ENCODE results near the gene TRIL.

Gene TRIL, protein sequence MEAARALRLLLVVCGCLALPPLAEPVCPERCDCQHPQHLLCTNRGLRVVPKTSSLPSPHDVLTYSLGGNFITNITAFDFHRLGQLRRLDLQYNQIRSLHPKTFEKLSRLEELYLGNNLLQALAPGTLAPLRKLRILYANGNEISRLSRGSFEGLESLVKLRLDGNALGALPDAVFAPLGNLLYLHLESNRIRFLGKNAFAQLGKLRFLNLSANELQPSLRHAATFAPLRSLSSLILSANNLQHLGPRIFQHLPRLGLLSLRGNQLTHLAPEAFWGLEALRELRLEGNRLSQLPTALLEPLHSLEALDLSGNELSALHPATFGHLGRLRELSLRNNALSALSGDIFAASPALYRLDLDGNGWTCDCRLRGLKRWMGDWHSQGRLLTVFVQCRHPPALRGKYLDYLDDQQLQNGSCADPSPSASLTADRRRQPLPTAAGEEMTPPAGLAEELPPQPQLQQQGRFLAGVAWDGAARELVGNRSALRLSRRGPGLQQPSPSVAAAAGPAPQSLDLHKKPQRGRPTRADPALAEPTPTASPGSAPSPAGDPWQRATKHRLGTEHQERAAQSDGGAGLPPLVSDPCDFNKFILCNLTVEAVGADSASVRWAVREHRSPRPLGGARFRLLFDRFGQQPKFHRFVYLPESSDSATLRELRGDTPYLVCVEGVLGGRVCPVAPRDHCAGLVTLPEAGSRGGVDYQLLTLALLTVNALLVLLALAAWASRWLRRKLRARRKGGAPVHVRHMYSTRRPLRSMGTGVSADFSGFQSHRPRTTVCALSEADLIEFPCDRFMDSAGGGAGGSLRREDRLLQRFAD

DNA sequence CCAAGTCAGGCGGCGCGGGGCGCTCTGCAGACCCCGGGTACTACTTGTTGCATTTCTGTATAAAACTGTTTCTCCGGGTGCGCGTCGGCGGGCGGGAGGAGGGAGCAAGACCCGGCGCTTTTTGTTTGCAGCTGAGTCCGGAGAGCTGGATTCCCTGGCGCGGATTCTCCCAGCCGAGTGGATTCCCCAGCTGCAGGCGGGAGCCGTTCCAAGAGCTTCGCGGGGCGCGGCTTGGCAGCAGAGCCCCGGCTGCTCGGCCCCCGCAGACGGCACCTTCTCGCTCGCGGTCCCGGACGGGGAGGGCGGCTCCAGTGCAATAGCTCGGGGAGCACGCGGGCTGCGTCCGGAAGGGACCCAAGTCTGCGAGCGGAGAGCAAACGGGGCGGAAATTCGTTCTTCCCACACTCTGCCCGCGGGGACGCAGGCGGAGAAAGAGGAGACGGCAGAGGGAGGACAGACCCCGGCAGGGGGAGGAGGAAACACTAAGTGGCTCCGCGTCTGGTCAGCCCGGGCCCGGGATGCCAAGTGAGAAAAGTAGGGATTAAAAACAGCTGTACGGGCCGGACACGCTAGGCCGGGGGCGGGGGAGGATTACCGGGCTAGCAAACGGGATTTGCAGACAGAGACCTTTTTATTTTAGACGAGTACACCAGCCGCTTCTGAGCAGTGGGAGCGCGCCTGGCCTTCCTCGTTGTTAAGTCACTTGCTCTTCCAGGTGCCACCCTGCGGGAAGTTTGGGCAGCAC, at the start of gene TRIL:
TSS of gene TRIL (minus strand) at position 96 of the 745 bp plus-strand sequence. CDS start 284 bp downstream, outside the sequence.
- no peak for DNase-seq

DNA sequence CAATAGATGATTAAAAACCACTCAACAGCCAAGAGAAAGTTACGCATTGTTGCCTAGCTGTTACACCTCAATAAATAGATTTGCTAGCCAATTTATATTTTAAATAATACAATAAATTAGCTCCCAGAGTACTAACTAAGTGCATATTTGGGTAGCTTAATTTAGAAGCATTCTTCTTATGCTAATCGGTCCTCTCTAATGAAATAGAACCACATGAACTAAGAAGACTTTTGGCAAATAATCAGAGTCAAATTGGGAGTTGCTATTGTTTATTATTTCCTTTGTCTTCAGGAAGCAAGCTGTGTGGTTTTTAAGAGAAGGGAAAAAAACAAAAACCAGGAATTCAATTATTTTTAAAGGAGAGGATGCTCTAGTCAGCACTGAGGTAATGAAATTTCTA, 49.0 kb upstream of the TRIL start:
- no peak for DNase-seq

DNA sequence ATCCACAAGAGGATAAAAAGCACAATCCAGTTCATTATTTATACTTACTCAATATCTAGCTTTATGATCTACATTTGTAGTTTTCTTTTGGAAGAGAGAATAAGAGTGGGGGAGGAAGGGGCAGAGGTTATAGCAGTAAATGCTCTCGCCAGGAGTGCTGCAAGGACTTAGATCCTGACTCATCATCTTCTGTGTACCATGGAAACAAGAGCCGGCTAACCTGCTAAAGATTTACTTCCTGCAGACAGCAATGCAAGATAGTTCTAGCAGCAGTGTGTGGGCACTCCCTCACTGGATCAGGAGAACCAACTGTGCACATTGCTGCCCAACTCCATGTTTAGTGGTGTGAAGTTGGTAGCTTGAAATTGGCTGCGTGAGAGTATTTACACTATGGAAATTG, 47.7 kb upstream of the TRIL start:
- DNase-seq = no peak

DNA sequence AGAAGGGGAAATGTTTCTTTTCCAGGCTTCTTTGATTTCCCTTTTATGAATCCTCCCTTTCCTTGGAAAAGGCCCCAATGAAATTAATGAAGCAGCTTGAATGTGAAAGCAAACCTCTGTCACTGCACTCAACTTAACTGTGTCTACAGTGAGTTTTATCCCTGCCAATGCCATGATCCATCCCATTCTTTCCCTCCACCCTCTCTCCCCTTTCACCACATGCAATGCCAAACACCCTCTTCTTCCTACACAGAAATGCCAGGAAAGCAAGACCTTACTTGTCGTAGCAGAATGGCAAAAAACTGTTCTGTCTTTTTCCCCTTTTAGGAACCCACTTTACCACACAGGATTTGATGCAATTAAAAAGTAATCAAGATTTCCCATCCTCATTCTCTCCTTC, 47.3 kb upstream of the TRIL start:
- no peak for DNase-seq

DNA sequence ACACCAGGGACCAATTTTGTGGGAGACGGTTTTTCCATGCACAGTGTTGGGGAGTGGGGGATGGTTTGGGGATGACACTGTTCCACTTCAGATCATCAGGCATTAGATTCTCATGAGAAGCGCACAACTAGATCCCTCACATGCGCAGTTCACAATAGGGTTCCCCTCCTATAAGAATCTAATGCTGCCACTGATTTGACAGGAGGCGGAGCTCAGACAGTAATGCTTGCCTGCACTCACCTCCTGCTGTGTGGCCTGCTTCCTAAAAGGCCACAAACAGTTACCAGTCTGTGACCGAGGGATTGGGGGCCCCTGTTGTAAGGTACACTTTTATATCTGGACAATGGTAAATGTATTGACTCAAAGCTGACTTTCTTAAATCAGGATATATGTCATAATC, 45.6 kb upstream of the TRIL start:
- DNase-seq = no peak

DNA sequence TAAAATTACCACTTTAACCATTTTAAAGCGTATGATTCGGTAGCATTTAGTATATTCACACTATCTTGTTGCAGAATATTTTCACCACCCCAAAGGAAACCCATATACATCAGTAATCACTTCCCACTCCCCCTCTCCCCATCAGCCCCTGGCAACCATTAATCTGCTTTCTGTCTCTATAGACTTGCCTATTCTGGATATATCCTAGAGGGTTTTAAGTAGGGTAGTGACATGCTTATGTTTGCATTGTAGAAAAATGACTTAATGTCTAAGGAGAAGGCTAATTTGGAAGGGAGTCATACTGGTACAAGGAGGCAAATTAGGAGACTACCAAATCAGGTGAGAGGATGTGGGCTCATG, 42.6 kb upstream of the TRIL start:
- DNase-seq = no peak

DNA sequence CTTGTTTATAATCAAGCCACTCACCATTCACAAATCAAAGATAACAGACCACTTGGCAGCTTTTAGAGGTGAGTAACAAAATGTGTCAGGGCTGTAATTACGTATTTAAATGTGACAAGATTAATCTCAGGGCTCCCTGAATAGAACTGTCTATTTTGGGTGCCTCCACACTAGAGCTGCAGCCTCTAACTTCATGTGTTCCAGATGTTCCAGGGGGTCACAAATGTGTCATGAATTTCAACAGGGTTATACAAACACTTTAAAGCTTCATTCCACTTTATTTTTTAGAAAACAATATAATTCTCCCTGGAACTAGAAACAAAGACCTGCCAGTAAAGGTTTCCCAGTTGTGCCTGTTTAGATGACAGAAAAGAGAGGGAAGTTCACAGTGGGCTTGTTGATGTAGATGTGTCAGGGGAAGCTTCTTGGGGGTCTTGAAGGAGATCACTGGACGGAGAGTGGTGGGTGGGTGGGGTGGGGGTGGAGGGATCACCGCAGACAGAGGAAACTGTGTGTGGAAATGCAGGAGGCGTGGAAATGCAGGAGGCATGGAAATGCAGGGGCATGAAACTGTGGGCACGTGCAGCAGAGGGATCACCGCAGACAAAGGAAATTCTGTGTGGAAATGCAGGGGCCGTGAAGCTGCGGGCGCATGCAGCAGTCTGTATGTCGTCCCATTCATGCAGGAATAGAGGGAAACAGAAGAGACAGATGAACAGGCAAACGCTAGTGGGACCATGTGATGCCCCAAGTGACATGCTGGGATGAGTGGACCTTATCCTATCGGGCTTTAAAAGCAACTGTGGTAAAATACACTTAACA, 42.0 kb upstream of the TRIL start:
- DNase-seq = no peak

DNA sequence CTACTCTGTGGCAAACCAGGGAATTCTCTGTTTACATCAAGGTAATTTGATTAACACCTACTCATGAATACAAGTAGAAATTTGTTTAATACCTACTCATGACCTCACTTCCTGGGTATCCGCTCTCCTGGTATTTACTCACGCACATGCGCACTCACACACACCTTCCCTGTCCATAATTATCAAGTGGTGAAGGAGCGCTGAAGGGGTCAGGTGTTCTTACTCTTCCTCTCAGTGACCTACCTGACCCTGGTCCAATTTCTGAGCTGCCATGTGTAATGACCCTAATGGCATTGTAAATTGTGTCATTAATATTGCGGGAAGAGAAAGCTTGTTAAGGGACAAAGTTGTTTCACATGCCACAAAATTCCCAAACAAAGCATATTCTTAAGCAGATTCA, 41.3 kb upstream of the TRIL start:
- no peak for DNase-seq

DNA sequence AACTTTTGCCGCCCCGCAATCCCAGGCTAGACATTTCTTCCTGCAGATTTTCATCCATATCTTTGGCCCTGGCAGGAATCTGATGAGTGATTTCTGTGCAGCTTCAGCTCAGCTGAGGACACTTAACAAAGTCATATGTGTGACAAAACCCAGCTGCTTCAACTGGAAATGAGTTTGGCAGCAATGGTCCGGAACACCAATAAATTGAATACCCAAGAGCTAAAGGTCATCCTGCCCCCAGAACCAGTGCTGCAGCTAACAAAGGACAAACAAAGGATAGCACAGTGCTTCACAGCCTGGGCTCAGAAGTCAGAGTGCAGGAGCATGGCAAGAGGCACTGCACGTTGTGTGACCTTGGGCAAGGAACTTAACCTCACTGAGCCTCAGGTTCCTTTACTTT, 40.0 kb upstream of the TRIL start:
- no peak for DNase-seq

DNA sequence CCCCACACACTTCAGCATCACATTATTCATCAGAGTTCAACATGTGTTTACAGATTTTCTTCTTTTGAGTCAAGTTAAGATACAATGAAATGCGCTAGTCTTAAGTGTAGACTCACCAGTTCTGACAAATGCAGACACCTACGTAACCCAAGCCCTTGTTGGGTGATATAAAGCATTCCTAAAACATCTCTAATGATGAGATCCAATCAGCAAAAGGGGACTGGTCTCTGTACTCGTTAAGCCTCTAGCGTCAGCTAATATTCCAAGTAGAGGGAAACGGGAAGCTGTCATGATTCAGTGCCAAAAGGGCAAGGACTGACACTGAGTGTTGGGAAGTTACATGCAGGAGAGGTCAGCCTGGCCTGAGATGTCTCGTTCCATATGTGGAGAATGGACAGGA, 38.7 kb upstream of the TRIL start:
- DNase-seq = no peak

DNA sequence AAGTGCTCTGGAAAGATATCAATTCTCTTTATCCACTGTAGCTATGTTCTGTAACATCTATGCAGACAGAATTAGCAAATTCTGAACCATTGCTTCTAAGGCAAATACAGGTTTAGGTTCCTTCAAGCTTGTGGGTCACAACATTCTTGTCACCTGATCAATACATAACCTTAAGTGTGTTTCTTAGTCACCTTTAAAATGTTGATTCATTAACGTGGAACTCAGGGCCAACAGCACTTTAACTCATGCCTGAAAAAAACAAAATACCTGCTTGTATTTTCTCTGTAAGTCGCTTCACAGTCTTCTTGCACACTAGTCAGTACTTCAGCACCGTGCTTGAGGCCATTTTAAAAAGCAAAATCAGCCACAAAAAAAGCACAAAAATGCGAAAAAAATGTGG, 35.2 kb upstream of the TRIL start:
- no peak for DNase-seq

DNA sequence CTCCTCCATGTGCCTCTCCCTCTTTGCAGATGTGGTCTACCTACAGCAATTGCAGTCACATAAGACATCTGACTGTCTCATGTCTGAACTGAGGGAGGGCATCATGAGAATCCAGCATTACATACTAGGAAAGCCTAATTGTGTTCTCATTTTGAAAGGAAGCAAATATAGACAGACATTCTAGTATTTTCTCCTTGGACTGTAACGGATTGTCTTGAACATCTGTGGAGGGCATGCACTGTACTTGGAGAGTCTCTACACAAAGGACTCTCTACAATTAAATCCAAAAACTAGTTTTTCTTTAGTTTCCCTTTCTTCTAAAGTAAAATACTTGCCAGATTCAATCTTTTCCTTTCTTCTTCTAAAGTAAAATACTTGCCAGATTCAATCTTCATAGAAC, 34.7 kb upstream of the TRIL start:
- no peak for DNase-seq

DNA sequence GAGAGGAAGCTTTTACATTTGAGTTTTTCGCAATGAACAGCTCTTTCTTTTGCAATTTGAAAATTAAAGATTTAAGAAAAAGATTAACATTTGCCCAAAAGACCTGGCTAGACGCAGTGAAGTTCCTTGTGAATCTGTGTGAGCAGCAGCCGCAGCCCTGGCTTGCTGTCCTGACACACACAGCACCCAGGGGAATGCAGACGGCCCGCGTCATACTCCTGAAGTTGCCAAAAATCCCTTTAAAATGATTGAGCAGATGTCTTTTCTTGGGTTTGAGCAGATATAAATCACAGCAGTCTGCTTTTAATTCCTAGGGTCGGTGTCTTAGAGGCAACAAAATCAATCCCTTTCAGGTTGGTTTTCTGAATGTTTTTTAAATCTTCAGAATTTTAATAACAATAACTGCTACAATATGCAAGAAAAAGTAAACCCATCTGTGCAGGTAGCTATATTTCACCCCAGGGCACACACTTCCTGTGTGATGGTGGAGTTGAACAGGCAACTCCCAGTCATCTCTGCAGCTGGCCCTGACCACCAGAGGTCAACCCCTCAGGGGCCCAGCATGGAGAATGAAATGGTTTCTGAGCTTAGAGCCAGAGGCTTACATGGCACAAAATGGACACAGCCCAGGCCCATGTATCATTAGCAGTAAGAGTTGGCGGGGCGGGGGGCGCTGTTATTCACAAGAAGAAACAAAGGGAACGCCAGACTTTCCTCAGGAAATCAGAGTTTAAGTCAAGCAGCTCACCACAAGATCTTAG, 32.2 kb upstream of the TRIL start:
- no peak for DNase-seq

DNA sequence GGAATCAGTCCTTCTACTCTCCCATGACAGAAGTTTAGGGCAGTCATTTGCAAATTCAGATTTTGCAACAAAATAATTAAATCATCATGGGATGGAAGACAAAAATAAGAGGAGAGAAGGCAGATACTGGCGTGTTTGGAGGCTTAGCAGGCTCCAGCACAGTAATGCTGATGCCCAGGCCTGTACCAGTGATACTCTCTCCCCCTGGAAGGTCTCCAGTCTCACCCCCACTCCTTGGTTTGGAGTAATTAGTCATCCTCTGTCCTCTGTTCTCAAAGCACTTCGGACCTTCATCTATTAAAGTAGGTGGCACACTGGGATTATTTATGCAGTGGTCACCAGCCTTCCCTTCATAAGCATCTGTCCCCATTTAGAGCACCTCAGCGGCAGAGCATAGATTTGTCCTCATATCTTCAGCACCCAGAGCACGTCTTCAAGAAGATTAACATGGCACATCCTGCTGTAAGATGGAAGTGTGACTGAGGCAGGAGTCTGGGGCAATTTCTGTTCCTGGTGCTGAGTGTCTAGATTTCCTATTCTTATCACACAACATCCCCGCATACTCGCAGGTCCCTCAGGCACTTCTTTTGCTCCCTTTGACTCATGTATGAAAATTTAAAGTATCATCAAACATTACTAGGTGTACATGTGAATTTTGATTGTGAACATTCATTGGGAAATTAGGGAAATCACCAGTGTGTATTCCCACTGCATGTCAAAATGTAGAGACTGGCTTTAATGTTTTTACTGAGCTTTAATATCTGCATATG, 31.3 kb upstream of the TRIL start:
- DNase-seq = no peak

DNA sequence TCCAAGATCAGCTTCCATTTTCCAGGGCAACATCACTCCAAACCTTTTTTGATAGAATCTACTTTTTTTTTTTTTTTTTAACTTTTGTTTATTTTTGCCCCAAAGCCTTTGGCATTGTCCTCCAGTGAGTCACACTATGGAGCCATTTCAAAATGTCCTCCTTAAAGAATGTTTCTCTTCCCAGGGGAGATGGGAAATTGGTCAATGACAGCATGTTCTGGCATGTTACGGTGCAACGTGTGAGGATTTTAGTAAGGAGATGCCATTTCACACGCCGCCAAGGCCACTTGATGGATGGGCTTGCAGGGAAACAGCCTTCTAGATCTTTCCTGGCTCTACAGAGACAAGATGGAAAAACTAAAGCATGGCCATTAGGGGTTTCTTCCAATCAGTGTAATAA, 30.7 kb upstream of the TRIL start:
- no peak for DNase-seq

DNA sequence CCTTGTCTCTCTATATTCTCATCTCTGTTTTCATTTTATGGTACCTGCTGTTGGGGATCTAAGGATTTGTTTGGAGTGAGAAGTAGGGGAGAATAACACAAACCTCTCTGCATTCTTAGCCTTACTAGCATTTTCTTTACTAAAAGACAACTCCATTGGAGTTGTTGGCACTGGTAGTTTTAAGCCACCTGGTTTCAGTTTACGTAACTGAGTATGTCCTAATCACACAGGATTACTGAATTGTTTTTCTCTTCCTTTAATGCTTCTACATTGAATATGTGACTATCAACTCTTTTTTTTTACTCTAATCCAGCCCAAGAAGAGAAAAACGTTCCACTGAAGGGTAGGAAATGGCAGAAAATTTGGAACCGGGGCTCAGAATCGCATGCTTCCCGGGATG, 30.0 kb upstream of the TRIL start:
- no peak for DNase-seq

DNA sequence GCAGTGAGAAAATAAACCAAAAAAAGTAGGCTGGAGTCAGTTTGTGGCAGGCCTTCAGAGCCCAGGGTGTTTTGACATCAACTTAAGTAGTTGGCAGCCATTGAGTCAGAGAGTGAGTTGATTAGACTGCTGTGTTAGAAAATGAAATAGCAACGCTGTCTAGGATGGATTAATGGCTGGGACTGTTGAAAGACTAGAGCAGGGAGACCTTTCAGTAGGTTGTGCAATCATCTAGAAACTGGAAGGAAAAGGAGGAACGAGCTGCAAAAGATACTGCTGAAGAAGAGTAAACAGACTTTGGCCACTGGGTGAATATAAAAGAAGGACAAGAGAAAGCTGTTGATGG, 28.6 kb upstream of the TRIL start:
- DNase-seq = no peak

DNA sequence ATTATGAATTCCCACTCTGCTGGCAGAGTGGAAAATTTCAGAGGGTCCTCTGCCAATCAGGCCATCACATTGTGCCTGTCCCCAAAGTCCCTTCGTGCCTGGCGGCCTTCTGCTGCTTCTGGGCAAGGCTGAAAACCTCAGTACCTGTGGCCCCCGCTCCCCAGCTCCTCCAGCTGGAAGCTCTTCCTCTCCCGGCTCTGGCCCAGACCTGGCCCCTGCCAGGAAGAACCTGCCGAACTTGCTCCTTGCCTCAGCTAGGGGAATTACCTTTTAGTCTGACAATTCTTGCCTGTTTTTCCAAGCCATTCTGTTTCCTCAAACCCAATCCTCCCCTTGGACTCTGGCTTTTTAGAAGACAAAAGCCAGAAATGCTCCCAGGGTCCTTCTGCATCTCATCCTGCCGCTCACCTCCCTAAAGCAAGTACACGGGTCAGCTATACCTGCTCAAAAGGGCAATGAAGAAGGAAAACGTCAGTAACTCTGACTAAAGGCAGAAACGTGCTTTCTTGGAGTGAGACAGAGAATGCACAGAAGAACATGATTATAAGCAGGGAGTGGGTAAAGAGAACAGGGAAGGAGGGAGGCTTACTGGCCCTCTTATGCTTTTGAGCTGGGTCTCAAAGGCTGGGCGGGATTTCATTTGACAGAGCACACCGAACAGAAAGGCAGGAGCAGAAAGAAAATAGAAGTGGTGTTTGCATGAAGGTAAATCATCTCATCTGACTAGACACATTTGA, 28.1 kb upstream of the TRIL start:
- DNase-seq = no peak

DNA sequence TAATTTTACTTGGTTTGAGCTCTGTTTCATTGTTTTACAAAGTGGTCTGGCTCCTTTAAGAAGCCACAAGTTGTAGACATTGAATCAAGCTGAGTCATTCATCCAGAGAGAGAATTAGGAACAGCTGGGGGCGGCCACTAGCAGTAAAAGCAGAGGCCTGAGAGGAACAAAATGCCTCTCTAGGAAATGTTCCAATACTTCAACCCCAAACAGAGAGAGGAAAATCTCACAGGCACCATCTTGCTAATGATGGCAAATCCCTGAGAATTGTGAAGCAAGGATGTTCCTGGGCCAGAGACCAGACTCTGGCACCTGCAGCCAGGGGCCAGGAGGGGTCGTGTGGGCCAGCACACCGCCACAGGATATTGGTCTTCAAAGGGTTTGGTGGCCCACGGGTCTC, 26.5 kb upstream of the TRIL start:
- no peak for DNase-seq

DNA sequence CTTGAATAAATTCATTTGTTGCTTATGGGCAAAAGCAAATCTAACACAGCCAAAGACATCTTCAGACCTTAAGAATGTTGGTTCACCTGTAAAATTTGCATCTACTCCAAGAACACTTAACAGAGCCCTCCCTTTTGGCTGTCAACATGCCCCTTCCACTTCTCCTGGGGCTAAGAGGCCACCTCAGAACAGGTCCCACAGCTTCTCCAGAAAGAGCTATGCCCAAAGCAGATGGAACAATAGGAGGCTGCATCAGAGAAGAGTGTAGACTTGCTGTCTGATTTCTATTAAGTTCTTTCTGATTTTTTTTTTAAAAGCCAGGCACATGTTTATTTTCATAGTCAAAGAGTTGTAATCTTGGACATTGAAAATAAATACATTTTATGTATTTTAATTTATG, 26.1 kb upstream of the TRIL start:
- no peak for DNase-seq

Data from activated CD8-positive, alpha-beta memory T cell treated with anti-CD3 and anti-CD28 coated beads, Interleukin-2, amount 50 U/mL, for 48 hours (primary cell).